8988T (cell line): ENCODE measurements around the gene DAB2.
A peak's percentile ranks its signal among the peaks of the same experiment; 100 is the strongest.

ENCODE experiments used
- DNase-seq: peaks from one replicate; pipeline ENCODE4 v3.0.0; 2011

DAB2 gene

GRCh38 chr5:39424736-39425637 is at the start of gene DAB2:
Gene DAB2 (minus strand): TSS chr5:39424980. CDS start chr5:39394320, 30,660 bp downstream.
- DNase-seq, result peak; percentile 67

- DNase-seq, result no peak
Observed at GRCh38 chr5:39473156-39473775, 48.5 kb upstream of the DAB2 start.

- no peak for DNase-seq
Observed at GRCh38 chr5:39471836-39472508, 47.2 kb upstream of the DAB2 start.

- DNase-seq, result no peak
Observed at GRCh38 chr5:39470811-39471210, 46.0 kb upstream of the DAB2 start.

GRCh38 chr5:39469777-39470415 is 45.1 kb upstream of the DAB2 start:
- DNase-seq, result no peak

GRCh38 chr5:39469176-39469575 is 44.4 kb upstream of the DAB2 start:
- no peak for DNase-seq

- no peak for DNase-seq
Observed at GRCh38 chr5:39466846-39467245, 42.1 kb upstream of the DAB2 start.

- no peak for DNase-seq
Observed at GRCh38 chr5:39465843-39466242, 41.1 kb upstream of the DAB2 start.

GRCh38 chr5:39465097-39465496 is 40.3 kb upstream of the DAB2 start:
- DNase-seq, result no peak

GRCh38 chr5:39464088-39464487 is 39.3 kb upstream of the DAB2 start:
- no peak for DNase-seq

GRCh38 chr5:39462211-39462610 is 37.4 kb upstream of the DAB2 start:
- no peak for DNase-seq

GRCh38 chr5:39461007-39461682 is 36.4 kb upstream of the DAB2 start:
- no peak for DNase-seq

- no peak for DNase-seq
Observed at GRCh38 chr5:39459907-39460306, 35.1 kb upstream of the DAB2 start.

- no peak for DNase-seq
Observed at GRCh38 chr5:39459071-39459470, 34.3 kb upstream of the DAB2 start.

- DNase-seq, result no peak
Observed at GRCh38 chr5:39455645-39456044, 30.9 kb upstream of the DAB2 start.

GRCh38 chr5:39453606-39454005 is 28.8 kb upstream of the DAB2 start:
- DNase-seq, result no peak

- DNase-seq, result no peak
Observed at GRCh38 chr5:39452846-39453245, 28.1 kb upstream of the DAB2 start.

GRCh38 chr5:39451276-39451941 is 26.6 kb upstream of the DAB2 start:
- DNase-seq, result no peak

- no peak for DNase-seq
Observed at GRCh38 chr5:39450487-39450886, 25.7 kb upstream of the DAB2 start.

- no peak for DNase-seq
Observed at GRCh38 chr5:39449591-39449990, 24.8 kb upstream of the DAB2 start.

- DNase-seq, result no peak
Observed at GRCh38 chr5:39448506-39449128, 23.8 kb upstream of the DAB2 start.

GRCh38 chr5:39447968-39448367 is 23.2 kb upstream of the DAB2 start:
- DNase-seq, result no peak
